K562 (cell line): ENCODE data around the gene SPDEF. TPM values are rescaled to one million over a fixed set of nuclear protein-coding genes. Genes with fewer than 3 reads are reported as not detected.

Experiments used
- ATAC-seq: fragments of 200-7000 bp; cut with Tn5 transposase; 3 replicates; pipeline ENCODE4 v1.9.1; 2020; ENCODE audit warnings: moderate library complexity
- BruUV-seq: library from RNA; stranded (reverse); fragments of 400-500 nt; replicated peaks from 2 replicates; lab custom pipeline; 2021; lab: Mats Ljungman, UMichigan
- CTCF ChIA-PET: fragments of 300-600 bp; formaldehyde crosslinking; extraction: SDS; loops from one replicate; lab custom pipeline; 2021; ENCODE audit warnings: low intra/inter-chr PET ratio; lab: Yijun Ruan, JAX
- POLR2A ChIA-PET: fragments of 300-600, 350-650 bp; sonication (Branson Sonifier 250); formaldehyde crosslinking; extraction: SDS; loops from one replicate; lab custom pipeline; 2021; ENCODE audit warnings: antibody characterized with exemption, inconsistent platforms; lab: Yijun Ruan, JAX
- DNase-seq, 4 experiments: peaks; one replicate each; pipeline versions ENCODE4 v3.0.0 to v3.0.0-alpha.2; 2011 to 2018; ENCODE audit warnings: low spot score in 3 of 4, mixed read lengths in 3 of 4; ENCODE audit errors: extremely low read depth in 1 of 4
- FAIRE-seq: peaks from 2 replicates; lab custom pipeline; 2011; peaks lifted over from hg19 to GRCh38; lab: Jason Lieb, UNC
- H2AFZ ChIP-seq: 2 replicates; pipeline ENCODE4 v1.6.0; 2011; ENCODE audit warnings: low read depth, low read length, control low read depth, inconsistent platforms
- H3K27ac ChIP-seq: fragments of 200-600 bp; 3 replicates; pipeline ENCODE4 v1.8.0; 2011; ENCODE audit warnings: low read depth, mild to moderate bottlenecking, control low read depth, inconsistent platforms, low read length, moderate library complexity, mixed read lengths; ENCODE audit errors: extremely low read depth
- H3K27me3 ChIP-seq, 2 experiments: fragments of 300-600 bp in 1 of 2; 2 replicates in 1 of 2; 3 replicates in 1 of 2; pipeline versions ENCODE4 v1.6.0 to v1.8.0; 2011; ENCODE audit warnings: inconsistent platforms in 2 of 2, low read length in 2 of 2, mild to moderate bottlenecking in 1 of 2, mixed read lengths in 1 of 2, moderate library complexity in 1 of 2; ENCODE audit not compliant: control insufficient read depth in 2 of 2, insufficient read depth in 2 of 2
- H3K36me3 ChIP-seq: fragments of 300-600 bp; 3 replicates; pipeline ENCODE4 v1.8.0; 2011; ENCODE audit warnings: mild to moderate bottlenecking, low read length, inconsistent platforms; ENCODE audit not compliant: control insufficient read depth, insufficient read depth
- H3K4me1 ChIP-seq, 2 experiments: fragments of 200-600 bp in 1 of 2; replicated peaks in 1 of 2; 2 replicates in 1 of 2; 3 replicates in 1 of 2; pipeline versions ENCODE4 v1.5.1 to v1.8.0; 2011; ENCODE audit warnings: inconsistent platforms in 2 of 2, low read length in 2 of 2, mild to moderate bottlenecking in 1 of 2, mixed read lengths in 1 of 2, moderate library complexity in 1 of 2; ENCODE audit not compliant: control insufficient read depth in 2 of 2, insufficient read depth in 2 of 2
- H3K4me2 ChIP-seq: 2 replicates; pipeline ENCODE4 v1.6.1; 2011; ENCODE audit warnings: low read length, control low read depth, inconsistent platforms, mixed read lengths; ENCODE audit not compliant: insufficient read depth
- H3K4me3 ChIP-seq: fragments of 200-600 bp; sonication (generic), shearing (Covaris generic); 2 replicates; pipeline ENCODE4 v1.5.1; 2016; ENCODE audit warnings: control low read depth, inconsistent platforms
- H3K79me2 ChIP-seq: fragments of 200-600 bp; 3 replicates; pipeline ENCODE4 v1.8.0; 2011; ENCODE audit warnings: low read length, inconsistent platforms; ENCODE audit not compliant: control insufficient read depth, insufficient read depth
- H3K9ac ChIP-seq, 2 experiments: 2 replicates each; pipeline versions ENCODE4 v1.6.0 to v1.6.1; 2011; ENCODE audit warnings: low read depth in 2 of 2, low read length in 2 of 2, control low read depth in 1 of 2, inconsistent platforms in 1 of 2, mild to moderate bottlenecking in 1 of 2, mixed read lengths in 1 of 2; ENCODE audit not compliant: insufficient read depth in 1 of 2
- H3K9me1 ChIP-seq: one replicate; pipeline ENCODE4 v1.6.0; 2011; ENCODE audit warnings: inconsistent platforms, mild to moderate bottlenecking, low read length, moderate library complexity; ENCODE audit not compliant: control insufficient read depth, insufficient read depth
- H3K9me3 ChIP-seq: replicated peaks from 2 replicates; pipeline ENCODE4 v1.5.1; 2011; ENCODE audit warnings: low read depth, low read length, inconsistent platforms; ENCODE audit not compliant: control insufficient read depth, insufficient read depth
- H4K20me1 ChIP-seq: replicated peaks from 2 replicates; pipeline ENCODE4 v1.6.1; 2011; ENCODE audit warnings: low read length, inconsistent platforms, mixed read lengths; ENCODE audit not compliant: control insufficient read depth, insufficient read depth
- ETS1 ChIP-seq: conservative IDR thresholded peaks from 2 replicates; pipeline ENCODE4 v1.6.1; 2011; ENCODE audit warnings: low read depth, mild to moderate bottlenecking, low read length; ENCODE audit not compliant: control insufficient read depth
- L3MBTL2 ChIP-seq: fragments of 450-650 bp; IDR thresholded peaks from 2 replicates; pipeline ENCODE4 v1.6.1; 2016; ENCODE audit warnings: mild to moderate bottlenecking, moderate library complexity
- NR1H2 ChIP-seq: sonication (generic); formaldehyde crosslinking; IDR thresholded peaks from 2 replicates; pipeline ENCODE4 v1.4.0; 2020; ENCODE audit warnings: mild to moderate bottlenecking, missing genetic modification reagents
- PBX2 ChIP-seq, 2 experiments: IDR thresholded peaks in 1 of 2; conservative IDR thresholded peaks in 1 of 2; 2 replicates each; pipeline ENCODE4 v1.6.1; 2016; ENCODE audit warnings: low read depth in 2 of 2, mild to moderate bottlenecking in 1 of 2, missing compliant biosample characterization in 1 of 2, missing genetic modification characterization in 1 of 2, moderate library complexity in 1 of 2
- USF2 ChIP-seq: sonication (generic); formaldehyde crosslinking; IDR thresholded peaks from 2 replicates; pipeline ENCODE4 v1.5.0; 2020; ENCODE audit warnings: missing genetic modification reagents
- WGBS: fragments of 100-300 bp; shearing (Covaris generic); methylation state at CpG from one replicate; pipeline ENCODE4 v1.1.6; 2016; ENCODE audit warnings: low coverage, mixed read lengths; ENCODE audit not compliant: insufficient coverage; ENCODE audit errors: missing lambda C conversion rate; 5-methylcytosine and 5-hydroxymethylcytosine counted together
- in situ Hi-C: fragments of 300-500 bp; cut with MboI; formaldehyde crosslinking; loops from 4 replicates; pipeline ENCODE4 v1.15.0; 2018; ENCODE audit warnings: inconsistent platforms, mixed read lengths
- intact Hi-C: fragments of 100-400 bp; cut with micrococcal nuclease; formaldehyde crosslinking; loops from 2 replicates; pipeline ENCODE4 v1.14.2; 2022
- polyA plus RNA-seq, 8 experiments: library from polyadenylated mRNA; depleted of rRNA in 4 of 8; stranded (reverse) in 5 of 8; unstranded in 3 of 8; fragments of >200 nt; fragmentation: Nextera tagmentation in 2 of 8; fragmentation: Illumina TruSeq in 1 of 8; extraction: Ambion mirVana in 2 of 8; extraction: Trizol in 1 of 8; gene quantifications; 2 replicates each; pipeline versions ENCODE4 v1.2.1 to v1.2.3, GENCODE V29; 2011 to 2014; ENCODE audit warnings: inconsistent platforms in 1 of 8, missing spikeins in 1 of 8
- total RNA-seq, 7 experiments: library from RNA; depleted of rRNA in 6 of 7; stranded (reverse); fragments of >200 nt in 6 of 7; fragmentation: Illumina TruSeq in 2 of 7; extraction: Trizol in 2 of 7; gene quantifications; 2 replicates each; pipeline versions ENCODE4 v1.2.1 to v1.2.3, GENCODE V29; 2011 to 2021; ENCODE audit warnings: low replicate concordance in 1 of 7

The SPDEF gene
- total and polyA plus RNA-seq, 9 of the 15 experiments (the other 6 are each of a cell fraction or from before 2014, with no cell fraction given), result 0.04 to 0.12 (median 0.11) TPM; not detected in 5

GRCh38 chr6:34524971-34525370, 31.2 kb downstream of the SPDEF start:
- no peaks in the 10 kb centered on the region for H3K9me1 ChIP-seq
- in situ Hi-C loops, result loop anchor here (5.0 kb wide), 1 partner anchor 82 kb away; no protein-coding TSS in a partner anchor
- peaks cover 19 to 39% of the 10 kb centered on the region in 2 experiments for H3K4me1 ChIP-seq
- no peak for FAIRE-seq
- no peak overlapping the region for H3K4me3 ChIP-seq
- no peaks in the 10 kb centered on the region for H4K20me1 ChIP-seq
- no peaks in the 10 kb centered on the region for H3K9me3 ChIP-seq
- H3K9ac ChIP-seq, result 0 out of 4 replicates have a peak overlapping the region, but pooled peaks of 1 of the 2 experiments have one; percentile 71
- no peaks in the 10 kb centered on the region for H3K27me3 ChIP-seq
- H3K4me2 ChIP-seq, result no peak overlapping the region
- no peak for ATAC-seq
- H2AFZ ChIP-seq, result peak overlapping the region; percentile 42
- no peak overlapping the region for H3K27ac ChIP-seq
- no peaks in the 10 kb centered on the region for H3K36me3 ChIP-seq
- intact Hi-C loops, result no loop called here
- H3K79me2 ChIP-seq, result no peaks in the 10 kb centered on the region
- DNase-seq, result no peak
- 63% methylated on average over 5 of the region's 5 CpGs for WGBS
- ChIA-PET POLR2A (interaction anchor here (0.7 to 2.4 kb wide), 5 partner anchors 8 to 85 kb away, joined by 3 to 8 read pairs (median 3); no protein-coding TSS in a partner anchor), CTCF (no interaction called here)
- BruUV-seq, result no TSS peak
- no peak for TF ChIP-seq NR1H2 (CRISPR knock-in tag)

- in situ Hi-C loops (no loop called here), intact Hi-C loops (no loop called here)
- DNase-seq (no peak), ATAC-seq (no peak), FAIRE-seq (no peak)
- Histone ChIP-seq H4K20me1 (no peaks in the 10 kb centered on the region), H3K79me2 (no peaks in the 10 kb centered on the region), H3K4me2 (peak overlapping the region; percentile 21; the same call in 1 of the 2 replicates), H3K4me1 (peaks cover 19 to 38% of the 10 kb centered on the region in 2 experiments), H3K27ac (no peak overlapping the region), H3K9me1 (no peaks in the 10 kb centered on the region), H3K4me3 (no peak overlapping the region), H2AFZ (peak overlapping the region; percentile 42), H3K27me3 (no peaks in the 10 kb centered on the region), H3K9me3 (no peaks in the 10 kb centered on the region), H3K36me3 (no peaks in the 10 kb centered on the region), H3K9ac (no peak overlapping the region)
- 21% methylated on average over 5 of the region's 5 CpGs for WGBS
- TF ChIP-seq L3MBTL2 (no peak), ETS1 (no peak), USF2 (CRISPR knock-in tag) (no peak), PBX2 (CRISPR knock-in tag; IDR thresholded peaks at IDR 0.05; ENCODE audit: low read depth) (no peak), PBX2 (tag; conservative IDR thresholded peaks at IDR 0.05; ENCODE audit: low read depth) (peak; percentile 47; the same call in 1 of the 2 replicates)
- ChIA-PET POLR2A (interaction anchor here (0.5 to 1.0 kb wide), 2 partner anchors 10 to 77 kb away, joined by 3 to 4 read pairs; no protein-coding TSS in a partner anchor), CTCF (no interaction called here)
- BruUV-seq, result no TSS peak
Measured at GRCh38 chr6:34524499-34524898, 31.6 kb downstream of the SPDEF start.
